Bone marrow (tissue), 2 donors: ENCODE results near the gene KIF1B.
"Not testable (repeated sequence)": the region's sequence is repeated elsewhere in the genome, so short reads cannot be mapped to it uniquely, and the experiment has no call there.

ENCODE experiments used
- DNase-seq, 2 donors: peaks; one replicate each; lab custom pipeline; 2025; lab: John Stamatoyannopoulos, UW

KIF1B gene

GRCh38 chr1:10426535-10426848, 216.1 kb downstream of the KIF1B start:
- DNase-seq: not testable (repeated sequence)

GRCh38 chr1:10428984-10429383, 218.6 kb downstream of the KIF1B start:
- DNase-seq: no peak

DNA sequence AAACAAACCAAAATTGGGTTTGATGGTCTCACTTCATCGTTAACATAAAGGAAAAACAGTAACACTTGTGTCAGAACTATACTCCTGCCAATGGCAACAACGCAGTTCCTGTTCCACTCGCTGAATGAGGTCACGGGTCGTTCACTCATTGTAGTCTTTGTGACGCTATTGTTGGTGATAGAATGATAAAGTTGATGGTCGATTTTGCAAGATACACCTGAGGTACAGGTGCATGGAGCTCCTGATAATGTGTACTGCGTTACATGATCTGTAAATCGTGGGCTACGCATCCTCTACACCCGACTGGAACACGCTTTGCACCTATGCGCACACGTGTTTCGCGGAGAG, 219.5 kb downstream of the KIF1B start:
- DNase-seq: no peak

- DNase-seq: peak; percentile 55 to 87
These were observed 220.1 kb downstream of the KIF1B start, which contains the start of gene CENPS for GRCh38 chr1:10430216-10431069. TSS of gene CENPS (plus strand) at chr1:10430433. CDS start at chr1:10430518, 85 bp downstream.
